WTC11 (cell line): ENCODE results near the gene MACF1.

Experiments used
- FOXP1 ChIP-seq: sonication (generic); formaldehyde crosslinking; IDR thresholded peaks from 2 replicates; pipeline ENCODE4 v1.8.0; 2022; ENCODE audit warnings: missing genetic modification reagents, mild to moderate bottlenecking, moderate library complexity, borderline replicate concordance
- JUN ChIP-seq: sonication (generic); formaldehyde crosslinking; IDR thresholded peaks from 2 replicates; pipeline ENCODE4 v1.8.0; 2023; ENCODE audit warnings: mild to moderate bottlenecking, missing genetic modification reagents
- MXD4 ChIP-seq: fragments of 250-450 bp; sonication (Bioruptor Pico); IDR thresholded peaks from 2 replicates; pipeline ENCODE4 v1.8.0; 2021; ENCODE audit warnings: mild to moderate bottlenecking, moderate library complexity, borderline replicate concordance
- TCF7 ChIP-seq: sonication (generic); formaldehyde crosslinking; IDR thresholded peaks from 2 replicates; pipeline ENCODE4 v1.8.0; 2022; ENCODE audit warnings: mild to moderate bottlenecking, low read depth, missing genetic modification reagents, moderate library complexity
- ZNF423 ChIP-seq: fragments of 250-450 bp; sonication (Bioruptor Pico); IDR thresholded peaks from 2 replicates; pipeline ENCODE4 v2.1.2; 2022; ENCODE audit warnings: mild to moderate bottlenecking, moderate library complexity
- TF ChIP-seq, protein P1 (sequence below): sonication (generic); formaldehyde crosslinking; IDR thresholded peaks from 2 replicates; pipeline ENCODE4 v1.8.1; 2022; ENCODE audit warnings: missing genetic modification reagents, borderline replicate concordance
- TF ChIP-seq, protein P2 (sequence below): sonication (generic); formaldehyde crosslinking; IDR thresholded peaks from 2 replicates; pipeline ENCODE4 v1.8.1; 2023; ENCODE audit warnings: mild to moderate bottlenecking, missing genetic modification reagents, moderate library complexity
- TF ChIP-seq, protein P3 (sequence below): fragments of 200-600 bp; IDR thresholded peaks from 2 replicates; pipeline ENCODE4 v1.8.0; 2022; ENCODE audit warnings: antibody characterized with exemption
- TF ChIP-seq, protein P4 (sequence below): fragments of 250-450 bp; sonication (Bioruptor Pico); IDR thresholded peaks from 2 replicates; pipeline ENCODE4 v1.9.0; 2021; ENCODE audit warnings: mild to moderate bottlenecking
- TF ChIP-seq, protein P5 (sequence below): sonication (generic); formaldehyde crosslinking; IDR thresholded peaks from 2 replicates; pipeline ENCODE4 v1.8.1; 2023; ENCODE audit warnings: mild to moderate bottlenecking, missing genetic modification reagents, moderate library complexity
- TF ChIP-seq, protein P6 (sequence below): sonication (generic); formaldehyde crosslinking; IDR thresholded peaks from 2 replicates; pipeline ENCODE4 v1.8.1; 2023; ENCODE audit warnings: mild to moderate bottlenecking, missing genetic modification reagents, borderline replicate concordance
- TF ChIP-seq, protein P7 (sequence below): sonication (generic); formaldehyde crosslinking; IDR thresholded peaks from 2 replicates; pipeline ENCODE4 v1.8.1; 2023; ENCODE audit warnings: mild to moderate bottlenecking, missing genetic modification reagents

DNA sequence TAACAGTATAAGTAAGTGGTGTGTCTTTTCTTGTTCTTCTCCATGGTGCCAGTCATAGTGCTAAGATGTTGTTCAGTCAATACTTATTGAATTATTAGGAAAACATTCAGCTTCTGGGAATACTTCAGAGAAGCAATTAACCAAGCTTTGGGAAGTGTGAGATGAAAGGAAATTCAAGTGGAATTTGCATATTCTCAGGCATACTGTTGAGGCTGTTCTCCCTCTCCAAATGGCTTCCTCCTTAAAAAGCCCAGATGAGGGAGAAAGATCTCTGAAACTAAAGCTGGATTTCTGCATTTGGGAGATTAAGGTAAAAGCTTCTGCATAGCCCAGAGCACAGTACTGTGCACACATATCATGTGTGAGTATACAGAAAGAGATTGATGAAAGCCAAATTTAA lies 73.4 kb downstream of the MACF1 start:
- TF ChIP-seq ZNF423 = no peak
- no peak for TF ChIP-seq TCF7 (CRISPR knock-in tag)
- TF ChIP-seq, protein P1, sequence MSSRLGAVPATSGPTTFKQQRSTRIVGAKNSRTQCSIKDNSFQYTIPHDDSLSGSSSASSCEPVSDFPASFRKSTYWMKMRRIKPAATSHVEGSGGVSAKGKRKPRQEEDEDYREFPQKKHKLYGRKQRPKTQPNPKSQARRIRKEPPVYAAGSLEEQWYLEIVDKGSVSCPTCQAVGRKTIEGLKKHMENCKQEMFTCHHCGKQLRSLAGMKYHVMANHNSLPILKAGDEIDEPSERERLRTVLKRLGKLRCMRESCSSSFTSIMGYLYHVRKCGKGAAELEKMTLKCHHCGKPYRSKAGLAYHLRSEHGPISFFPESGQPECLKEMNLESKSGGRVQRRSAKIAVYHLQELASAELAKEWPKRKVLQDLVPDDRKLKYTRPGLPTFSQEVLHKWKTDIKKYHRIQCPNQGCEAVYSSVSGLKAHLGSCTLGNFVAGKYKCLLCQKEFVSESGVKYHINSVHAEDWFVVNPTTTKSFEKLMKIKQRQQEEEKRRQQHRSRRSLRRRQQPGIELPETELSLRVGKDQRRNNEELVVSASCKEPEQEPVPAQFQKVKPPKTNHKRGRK (CRISPR knock-in tag) = no peak
- TF ChIP-seq, protein P2, sequence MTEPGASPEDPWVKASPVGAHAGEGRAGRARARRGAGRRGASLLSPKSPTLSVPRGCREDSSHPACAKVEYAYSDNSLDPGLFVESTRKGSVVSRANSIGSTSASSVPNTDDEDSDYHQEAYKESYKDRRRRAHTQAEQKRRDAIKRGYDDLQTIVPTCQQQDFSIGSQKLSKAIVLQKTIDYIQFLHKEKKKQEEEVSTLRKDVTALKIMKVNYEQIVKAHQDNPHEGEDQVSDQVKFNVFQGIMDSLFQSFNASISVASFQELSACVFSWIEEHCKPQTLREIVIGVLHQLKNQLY = no peak
- TF ChIP-seq FOXP1 = no peak
- TF ChIP-seq, protein P3, sequence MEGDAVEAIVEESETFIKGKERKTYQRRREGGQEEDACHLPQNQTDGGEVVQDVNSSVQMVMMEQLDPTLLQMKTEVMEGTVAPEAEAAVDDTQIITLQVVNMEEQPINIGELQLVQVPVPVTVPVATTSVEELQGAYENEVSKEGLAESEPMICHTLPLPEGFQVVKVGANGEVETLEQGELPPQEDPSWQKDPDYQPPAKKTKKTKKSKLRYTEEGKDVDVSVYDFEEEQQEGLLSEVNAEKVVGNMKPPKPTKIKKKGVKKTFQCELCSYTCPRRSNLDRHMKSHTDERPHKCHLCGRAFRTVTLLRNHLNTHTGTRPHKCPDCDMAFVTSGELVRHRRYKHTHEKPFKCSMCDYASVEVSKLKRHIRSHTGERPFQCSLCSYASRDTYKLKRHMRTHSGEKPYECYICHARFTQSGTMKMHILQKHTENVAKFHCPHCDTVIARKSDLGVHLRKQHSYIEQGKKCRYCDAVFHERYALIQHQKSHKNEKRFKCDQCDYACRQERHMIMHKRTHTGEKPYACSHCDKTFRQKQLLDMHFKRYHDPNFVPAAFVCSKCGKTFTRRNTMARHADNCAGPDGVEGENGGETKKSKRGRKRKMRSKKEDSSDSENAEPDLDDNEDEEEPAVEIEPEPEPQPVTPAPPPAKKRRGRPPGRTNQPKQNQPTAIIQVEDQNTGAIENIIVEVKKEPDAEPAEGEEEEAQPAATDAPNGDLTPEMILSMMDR = no peak
- TF ChIP-seq MXD4 (CRISPR knock-in tag) = no peak
- TF ChIP-seq, protein P4, sequence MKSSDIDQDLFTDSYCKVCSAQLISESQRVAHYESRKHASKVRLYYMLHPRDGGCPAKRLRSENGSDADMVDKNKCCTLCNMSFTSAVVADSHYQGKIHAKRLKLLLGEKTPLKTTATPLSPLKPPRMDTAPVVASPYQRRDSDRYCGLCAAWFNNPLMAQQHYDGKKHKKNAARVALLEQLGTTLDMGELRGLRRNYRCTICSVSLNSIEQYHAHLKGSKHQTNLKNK (CRISPR knock-in tag) = no peak
- TF ChIP-seq, protein P5, sequence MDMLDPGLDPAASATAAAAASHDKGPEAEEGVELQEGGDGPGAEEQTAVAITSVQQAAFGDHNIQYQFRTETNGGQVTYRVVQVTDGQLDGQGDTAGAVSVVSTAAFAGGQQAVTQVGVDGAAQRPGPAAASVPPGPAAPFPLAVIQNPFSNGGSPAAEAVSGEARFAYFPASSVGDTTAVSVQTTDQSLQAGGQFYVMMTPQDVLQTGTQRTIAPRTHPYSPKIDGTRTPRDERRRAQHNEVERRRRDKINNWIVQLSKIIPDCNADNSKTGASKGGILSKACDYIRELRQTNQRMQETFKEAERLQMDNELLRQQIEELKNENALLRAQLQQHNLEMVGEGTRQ (CRISPR knock-in tag) = no peak
- TF ChIP-seq, protein P6, sequence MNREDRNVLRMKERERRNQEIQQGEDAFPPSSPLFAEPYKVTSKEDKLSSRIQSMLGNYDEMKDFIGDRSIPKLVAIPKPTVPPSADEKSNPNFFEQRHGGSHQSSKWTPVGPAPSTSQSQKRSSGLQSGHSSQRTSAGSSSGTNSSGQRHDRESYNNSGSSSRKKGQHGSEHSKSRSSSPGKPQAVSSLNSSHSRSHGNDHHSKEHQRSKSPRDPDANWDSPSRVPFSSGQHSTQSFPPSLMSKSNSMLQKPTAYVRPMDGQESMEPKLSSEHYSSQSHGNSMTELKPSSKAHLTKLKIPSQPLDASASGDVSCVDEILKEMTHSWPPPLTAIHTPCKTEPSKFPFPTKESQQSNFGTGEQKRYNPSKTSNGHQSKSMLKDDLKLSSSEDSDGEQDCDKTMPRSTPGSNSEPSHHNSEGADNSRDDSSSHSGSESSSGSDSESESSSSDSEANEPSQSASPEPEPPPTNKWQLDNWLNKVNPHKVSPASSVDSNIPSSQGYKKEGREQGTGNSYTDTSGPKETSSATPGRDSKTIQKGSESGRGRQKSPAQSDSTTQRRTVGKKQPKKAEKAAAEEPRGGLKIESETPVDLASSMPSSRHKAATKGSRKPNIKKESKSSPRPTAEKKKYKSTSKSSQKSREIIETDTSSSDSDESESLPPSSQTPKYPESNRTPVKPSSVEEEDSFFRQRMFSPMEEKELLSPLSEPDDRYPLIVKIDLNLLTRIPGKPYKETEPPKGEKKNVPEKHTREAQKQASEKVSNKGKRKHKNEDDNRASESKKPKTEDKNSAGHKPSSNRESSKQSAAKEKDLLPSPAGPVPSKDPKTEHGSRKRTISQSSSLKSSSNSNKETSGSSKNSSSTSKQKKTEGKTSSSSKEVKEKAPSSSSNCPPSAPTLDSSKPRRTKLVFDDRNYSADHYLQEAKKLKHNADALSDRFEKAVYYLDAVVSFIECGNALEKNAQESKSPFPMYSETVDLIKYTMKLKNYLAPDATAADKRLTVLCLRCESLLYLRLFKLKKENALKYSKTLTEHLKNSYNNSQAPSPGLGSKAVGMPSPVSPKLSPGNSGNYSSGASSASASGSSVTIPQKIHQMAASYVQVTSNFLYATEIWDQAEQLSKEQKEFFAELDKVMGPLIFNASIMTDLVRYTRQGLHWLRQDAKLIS (CRISPR knock-in tag) = no peak
- TF ChIP-seq, protein P7, sequence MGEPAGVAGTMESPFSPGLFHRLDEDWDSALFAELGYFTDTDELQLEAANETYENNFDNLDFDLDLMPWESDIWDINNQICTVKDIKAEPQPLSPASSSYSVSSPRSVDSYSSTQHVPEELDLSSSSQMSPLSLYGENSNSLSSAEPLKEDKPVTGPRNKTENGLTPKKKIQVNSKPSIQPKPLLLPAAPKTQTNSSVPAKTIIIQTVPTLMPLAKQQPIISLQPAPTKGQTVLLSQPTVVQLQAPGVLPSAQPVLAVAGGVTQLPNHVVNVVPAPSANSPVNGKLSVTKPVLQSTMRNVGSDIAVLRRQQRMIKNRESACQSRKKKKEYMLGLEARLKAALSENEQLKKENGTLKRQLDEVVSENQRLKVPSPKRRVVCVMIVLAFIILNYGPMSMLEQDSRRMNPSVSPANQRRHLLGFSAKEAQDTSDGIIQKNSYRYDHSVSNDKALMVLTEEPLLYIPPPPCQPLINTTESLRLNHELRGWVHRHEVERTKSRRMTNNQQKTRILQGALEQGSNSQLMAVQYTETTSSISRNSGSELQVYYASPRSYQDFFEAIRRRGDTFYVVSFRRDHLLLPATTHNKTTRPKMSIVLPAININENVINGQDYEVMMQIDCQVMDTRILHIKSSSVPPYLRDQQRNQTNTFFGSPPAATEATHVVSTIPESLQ (CRISPR knock-in tag) = no peak
- no peak for TF ChIP-seq JUN (CRISPR knock-in tag)
